Nephron progenitor cell (in vitro differentiated cells): ENCODE measurements around the gene IRGQ.

ENCODE experiments used
- DNase-seq: peaks from one replicate; pipeline ENCODE4 v3.0.0; 2021
- H3K27ac Mint-ChIP-seq: 2 replicates; pipeline ENCODE4 v1.8.0; 2021; ENCODE audit warnings: mild to moderate bottlenecking, moderate library complexity, mixed read lengths
- H3K27me3 Mint-ChIP-seq: 2 replicates; pipeline ENCODE4 v1.8.0; 2021; ENCODE audit warnings: mild to moderate bottlenecking, low read depth, mixed read lengths; ENCODE audit not compliant: poor library complexity
- H3K36me3 Mint-ChIP-seq: 2 replicates; pipeline ENCODE4 v1.8.0; 2021; ENCODE audit warnings: low read depth, mixed read lengths
- H3K4me1 Mint-ChIP-seq: 2 replicates; pipeline ENCODE4 v1.8.0; 2021; ENCODE audit warnings: mixed read lengths
- H3K4me3 Mint-ChIP-seq: 2 replicates; pipeline ENCODE4 v1.8.0; 2021; ENCODE audit warnings: mild to moderate bottlenecking, moderate library complexity, mixed read lengths
- H3K9me3 Mint-ChIP-seq: 2 replicates; pipeline ENCODE4 v1.8.0; 2021; ENCODE audit warnings: mild to moderate bottlenecking, moderate library complexity, mixed read lengths
- TF ChIP-seq, protein P1 (sequence below): fragments of 200-600 bp; sonication (generic); IDR thresholded peaks from 2 replicates; pipeline ENCODE4 v1.5.0; 2021; ENCODE audit warnings: antibody characterized with exemption

The IRGQ gene

GRCh38 chr19:43586346-43586745, 9.6 kb downstream of the IRGQ start:
- TF ChIP-seq, protein P1, sequence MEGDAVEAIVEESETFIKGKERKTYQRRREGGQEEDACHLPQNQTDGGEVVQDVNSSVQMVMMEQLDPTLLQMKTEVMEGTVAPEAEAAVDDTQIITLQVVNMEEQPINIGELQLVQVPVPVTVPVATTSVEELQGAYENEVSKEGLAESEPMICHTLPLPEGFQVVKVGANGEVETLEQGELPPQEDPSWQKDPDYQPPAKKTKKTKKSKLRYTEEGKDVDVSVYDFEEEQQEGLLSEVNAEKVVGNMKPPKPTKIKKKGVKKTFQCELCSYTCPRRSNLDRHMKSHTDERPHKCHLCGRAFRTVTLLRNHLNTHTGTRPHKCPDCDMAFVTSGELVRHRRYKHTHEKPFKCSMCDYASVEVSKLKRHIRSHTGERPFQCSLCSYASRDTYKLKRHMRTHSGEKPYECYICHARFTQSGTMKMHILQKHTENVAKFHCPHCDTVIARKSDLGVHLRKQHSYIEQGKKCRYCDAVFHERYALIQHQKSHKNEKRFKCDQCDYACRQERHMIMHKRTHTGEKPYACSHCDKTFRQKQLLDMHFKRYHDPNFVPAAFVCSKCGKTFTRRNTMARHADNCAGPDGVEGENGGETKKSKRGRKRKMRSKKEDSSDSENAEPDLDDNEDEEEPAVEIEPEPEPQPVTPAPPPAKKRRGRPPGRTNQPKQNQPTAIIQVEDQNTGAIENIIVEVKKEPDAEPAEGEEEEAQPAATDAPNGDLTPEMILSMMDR, result no peak
- H3K9me3 Mint-ChIP-seq, result no peaks in the 10 kb centered on the region
- H3K36me3 Mint-ChIP-seq, result peaks cover 51% of the 10 kb centered on the region
- H3K27me3 Mint-ChIP-seq, result peaks cover 3% of the 10 kb centered on the region
- DNase-seq, result no peak
- H3K27ac Mint-ChIP-seq, result no peak overlapping the region
- H3K4me3 Mint-ChIP-seq, result no peak overlapping the region
- peaks cover 15% of the 10 kb centered on the region for H3K4me1 Mint-ChIP-seq

DNA sequence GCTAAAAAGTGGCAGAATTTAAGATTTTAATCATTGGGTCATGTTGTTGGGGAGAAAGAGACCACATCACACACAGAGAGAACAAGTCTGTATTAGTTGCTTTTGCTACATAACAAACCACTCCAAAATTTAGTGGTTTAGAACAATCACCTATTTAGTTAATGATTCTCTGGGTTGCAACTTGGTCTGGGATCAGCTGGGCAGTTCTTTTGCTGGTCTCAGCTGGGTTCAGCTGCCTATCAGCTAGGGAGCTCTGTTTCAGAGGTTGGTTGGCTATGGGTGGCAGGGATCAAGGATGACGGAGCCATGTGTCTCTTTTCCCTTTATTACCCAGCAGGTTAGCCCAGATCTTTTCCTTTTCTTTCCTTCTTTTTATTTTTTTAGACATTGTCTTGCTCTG, 11.4 kb downstream of the IRGQ start:
- Mint-ChIP-seq H3K4me1 (peaks cover 32% of the 10 kb centered on the region), H3K36me3 (peaks cover 38% of the 10 kb centered on the region), H3K27ac (peak overlapping the region; percentile 77), H3K4me3 (no peak overlapping the region), H3K9me3 (no peaks in the 10 kb centered on the region), H3K27me3 (peaks cover 3% of the 10 kb centered on the region)
- no peak for DNase-seq
- TF ChIP-seq, protein P1, result no peak

GRCh38 chr19:43582495-43582894, 13.4 kb downstream of the IRGQ start:
- DNase-seq, result no peak
- TF ChIP-seq, protein P1, result no peak
- H3K27me3 Mint-ChIP-seq, result peaks cover 3% of the 10 kb centered on the region
- H3K27ac Mint-ChIP-seq, result no peak overlapping the region
- H3K4me1 Mint-ChIP-seq, result peaks cover 42% of the 10 kb centered on the region
- peaks cover 29% of the 10 kb centered on the region for H3K36me3 Mint-ChIP-seq
- H3K4me3 Mint-ChIP-seq, result no peak overlapping the region
- H3K9me3 Mint-ChIP-seq, result no peaks in the 10 kb centered on the region

DNA sequence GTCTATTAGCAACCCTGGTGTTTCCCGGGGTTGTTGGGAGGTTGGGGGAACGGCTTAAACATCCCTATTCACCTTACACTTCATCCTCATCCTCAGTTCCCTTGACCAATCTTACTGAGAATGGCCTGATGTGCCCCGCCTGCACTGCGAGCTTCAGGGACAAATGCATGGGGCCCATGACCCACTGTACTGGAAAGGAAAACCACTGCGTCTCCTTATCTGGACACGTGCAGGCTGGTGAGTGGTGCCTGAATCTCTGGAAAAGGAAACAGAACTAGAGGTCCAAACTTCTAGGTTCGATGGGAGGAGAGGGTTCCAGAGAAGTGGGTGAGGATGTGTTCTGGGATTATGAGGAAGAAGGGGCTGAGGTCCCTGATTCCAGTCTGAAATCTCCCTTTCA, 14.5 kb downstream of the IRGQ start:
- TF ChIP-seq, protein P1, result no peak
- Mint-ChIP-seq H3K27me3 (peaks cover 3% of the 10 kb centered on the region), H3K4me3 (peak overlapping the region; percentile 89), H3K27ac (no peak overlapping the region), H3K36me3 (peaks cover 22% of the 10 kb centered on the region), H3K9me3 (no peaks in the 10 kb centered on the region), H3K4me1 (peaks cover 51% of the 10 kb centered on the region)
- no peak for DNase-seq

- H3K4me3 Mint-ChIP-seq, result peak overlapping the region; percentile 89
- H3K36me3 Mint-ChIP-seq, result no peaks in the 10 kb centered on the region
- H3K4me1 Mint-ChIP-seq, result peaks cover 70% of the 10 kb centered on the region
- H3K27me3 Mint-ChIP-seq, result no peaks in the 10 kb centered on the region
- TF ChIP-seq, protein P1, result no peak
- H3K27ac Mint-ChIP-seq, result peak overlapping the region; percentile 62
- no peaks in the 10 kb centered on the region for H3K9me3 Mint-ChIP-seq
- DNase-seq, result no peak
Measured at GRCh38 chr19:43578787-43579186, 17.1 kb downstream of the IRGQ start.
